SIG-M5 (cell line): Measurements from ENCODE around the gene ZCCHC14.
"Not testable (repeated sequence)": the region's sequence is repeated elsewhere in the genome, so short reads cannot be mapped to it uniquely, and the experiment has no call there.

Experiments
- DNase-seq: peaks from one replicate; lab custom pipeline; 2025; lab: John Stamatoyannopoulos, UW

ZCCHC14 gene

GRCh38 chr16:87382023-87382785 is 110.6 kb downstream of the ZCCHC14 start:
- DNase-seq = no peak

DNA sequence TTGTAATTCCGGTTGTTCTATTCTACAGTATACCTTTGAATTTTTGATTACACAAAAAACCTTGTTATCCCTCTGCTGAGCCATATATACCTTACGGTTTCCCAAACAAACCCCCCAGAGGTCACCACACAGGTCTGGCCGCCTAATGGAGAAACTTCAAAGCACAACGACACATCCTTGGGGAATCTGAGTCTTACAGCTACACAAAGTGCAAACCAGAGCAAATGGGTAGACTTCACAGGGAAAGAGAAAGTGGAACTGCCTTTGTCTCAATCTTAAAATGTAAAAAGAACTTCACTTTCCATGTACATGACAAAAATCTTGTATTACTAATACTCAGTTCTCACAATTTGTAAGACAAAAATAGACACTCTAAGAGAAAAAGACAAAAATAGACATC is 111.9 kb downstream of the ZCCHC14 start:
- no peak for DNase-seq

DNA sequence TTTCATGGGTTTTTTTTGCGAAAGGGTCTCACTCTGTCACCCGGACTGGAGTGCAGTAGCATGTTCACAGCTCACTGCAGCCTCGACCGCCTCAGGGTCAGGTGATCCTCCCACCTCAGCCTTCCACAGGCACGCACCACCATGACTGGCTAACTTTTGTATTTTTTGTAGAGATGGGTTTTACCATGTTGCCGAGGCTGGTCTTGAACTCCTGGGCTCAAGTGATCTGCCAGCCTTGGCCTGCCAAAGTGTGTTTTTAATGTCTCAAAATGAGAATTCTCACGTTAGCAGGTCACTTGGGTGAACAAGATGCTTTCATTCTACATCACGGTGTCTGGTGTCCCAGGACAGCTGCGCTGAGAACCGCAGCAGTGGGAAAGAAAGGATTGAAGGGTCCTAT is 112.4 kb downstream of the ZCCHC14 start:
- no peak for DNase-seq

DNA sequence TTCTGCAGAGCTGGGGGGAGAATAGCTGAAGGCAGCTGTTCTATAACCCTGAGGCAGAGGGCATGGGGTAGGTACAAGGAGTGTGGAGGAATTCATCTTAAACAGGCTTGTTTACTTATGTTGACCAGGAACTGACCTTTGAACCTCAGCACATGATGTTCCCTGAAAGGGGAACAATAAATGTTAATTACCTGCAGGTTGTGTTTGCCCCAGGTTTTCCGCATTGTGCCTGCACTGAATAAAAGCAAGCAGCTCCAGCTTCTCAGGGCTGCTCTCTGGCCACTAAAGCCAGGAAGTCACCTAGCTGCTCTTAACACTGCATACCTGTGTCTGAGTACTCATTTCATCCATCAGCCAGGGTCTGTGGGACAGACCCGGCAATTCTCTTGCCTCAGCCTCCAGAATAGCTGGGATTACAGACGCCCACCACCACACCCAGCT is 113.5 kb downstream of the ZCCHC14 start:
- not testable (repeated sequence) for DNase-seq

GRCh38 chr16:87376660-87377059 is 116.2 kb downstream of the ZCCHC14 start:
- DNase-seq = no peak

GRCh38 chr16:87375426-87376135 is 117.2 kb downstream of the ZCCHC14 start:
- no peak for DNase-seq

GRCh38 chr16:87374313-87374712 is 118.5 kb downstream of the ZCCHC14 start:
- no peak for DNase-seq

DNA sequence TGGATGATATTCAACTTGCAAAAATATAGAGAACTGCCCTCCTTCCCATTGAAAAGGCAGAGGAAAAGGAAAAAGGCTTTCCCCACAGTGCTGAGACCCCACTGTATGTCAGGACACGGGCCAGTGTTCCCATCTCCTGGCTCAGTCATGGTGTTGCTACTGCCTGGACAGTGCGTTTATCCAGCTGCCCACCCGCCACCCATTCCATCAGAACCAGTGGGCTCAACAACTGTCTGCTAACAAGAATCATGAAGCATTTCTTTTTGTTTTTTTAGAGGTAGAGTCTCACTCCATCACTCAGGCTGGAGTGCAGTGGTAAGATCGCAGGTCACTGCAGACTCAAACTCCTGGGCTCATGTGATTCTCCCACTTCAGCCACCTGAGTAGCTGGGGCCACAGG is 120.5 kb downstream of the ZCCHC14 start:
- no peak for DNase-seq

DNA sequence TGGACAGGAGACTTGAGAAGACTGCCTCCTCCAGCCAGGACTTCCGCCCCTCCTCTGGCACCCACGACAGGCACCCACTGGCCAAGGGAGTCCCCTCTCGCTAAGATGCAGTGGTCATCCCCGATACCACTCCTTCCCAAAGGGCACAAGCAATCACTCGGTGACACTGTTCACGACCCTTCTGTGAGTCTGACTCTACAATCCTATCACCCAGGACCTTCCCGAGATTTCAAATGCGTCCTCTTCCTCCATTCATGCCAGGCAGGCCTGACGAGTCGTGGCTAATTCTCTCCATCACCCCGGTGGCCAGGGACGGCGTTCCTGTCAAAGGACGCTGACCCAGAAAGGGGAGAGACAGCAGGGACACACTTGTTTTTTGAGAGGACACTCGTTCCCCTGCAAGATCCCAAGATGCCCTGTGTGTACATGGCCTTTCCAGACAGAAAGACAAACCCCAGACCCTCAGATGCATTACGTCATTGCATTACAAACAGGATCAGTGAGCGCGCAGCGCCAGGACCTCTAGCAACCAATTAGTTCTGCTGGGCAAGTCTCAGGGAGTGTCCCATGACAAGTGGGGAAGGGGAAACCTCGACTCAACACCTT is 121.5 kb downstream of the ZCCHC14 start:
- no peak for DNase-seq

GRCh38 chr16:87369796-87370719 is 122.8 kb downstream of the ZCCHC14 start:
- DNase-seq = no peak

- no peak for DNase-seq
Observed at GRCh38 chr16:87369117-87369765, 123.6 kb downstream of the ZCCHC14 start.

DNA sequence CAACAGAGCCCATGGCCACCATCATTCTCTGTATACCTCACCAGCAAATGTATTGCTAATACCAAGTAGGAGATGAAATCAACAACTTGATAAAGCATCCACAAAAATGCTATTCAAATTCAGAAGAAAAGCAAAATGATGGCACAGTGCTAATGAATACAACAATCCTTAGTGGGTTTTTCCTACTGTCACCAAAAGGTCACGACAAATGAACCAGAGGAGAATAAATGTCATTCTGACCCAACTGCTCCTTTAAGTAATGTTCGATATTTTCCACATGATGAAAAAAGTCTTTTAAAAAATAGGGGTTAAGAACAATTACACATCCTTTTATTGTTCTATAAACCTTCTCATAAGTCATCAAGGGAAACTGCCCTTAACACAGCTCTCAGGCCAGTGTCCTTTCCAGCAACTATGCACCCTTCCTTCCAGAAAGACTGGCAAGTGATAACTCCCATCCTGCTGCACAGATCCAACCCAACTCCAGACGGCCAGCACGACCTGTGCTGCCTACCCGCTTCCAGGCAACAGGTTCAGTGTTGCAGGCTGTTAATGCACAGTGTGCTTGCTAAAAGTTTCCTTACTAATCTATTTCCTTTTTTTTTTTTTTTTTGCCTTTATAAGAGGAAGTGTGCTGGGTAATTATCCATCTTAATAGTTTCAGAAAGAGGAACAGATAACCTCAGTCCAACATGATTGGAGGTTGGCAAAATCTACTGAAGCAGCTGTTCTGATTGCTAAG is 124.6 kb downstream of the ZCCHC14 start:
- DNase-seq = peak; percentile 48

- no peak for DNase-seq
Observed at GRCh38 chr16:87367529-87367928, 125.3 kb downstream of the ZCCHC14 start.

DNA sequence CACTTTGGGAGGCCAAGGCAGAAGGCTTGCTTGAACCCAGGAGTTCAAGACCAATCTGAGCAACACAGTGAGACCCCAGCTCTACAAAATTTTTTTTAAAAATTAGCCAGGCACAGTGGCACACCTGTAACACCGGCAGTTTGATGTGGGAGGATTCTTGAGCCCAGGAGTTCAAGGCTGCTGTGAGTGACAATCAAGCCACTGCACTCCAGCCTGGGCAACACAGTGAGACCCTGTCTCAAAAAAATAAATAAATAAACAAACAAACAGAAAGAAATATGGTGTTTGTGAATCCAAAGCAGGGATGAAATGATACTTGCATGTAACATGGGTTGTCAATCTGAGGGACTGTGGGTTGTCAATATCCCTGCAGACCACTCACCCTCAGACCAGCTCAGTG is 125.9 kb downstream of the ZCCHC14 start:
- DNase-seq = no peak

DNA sequence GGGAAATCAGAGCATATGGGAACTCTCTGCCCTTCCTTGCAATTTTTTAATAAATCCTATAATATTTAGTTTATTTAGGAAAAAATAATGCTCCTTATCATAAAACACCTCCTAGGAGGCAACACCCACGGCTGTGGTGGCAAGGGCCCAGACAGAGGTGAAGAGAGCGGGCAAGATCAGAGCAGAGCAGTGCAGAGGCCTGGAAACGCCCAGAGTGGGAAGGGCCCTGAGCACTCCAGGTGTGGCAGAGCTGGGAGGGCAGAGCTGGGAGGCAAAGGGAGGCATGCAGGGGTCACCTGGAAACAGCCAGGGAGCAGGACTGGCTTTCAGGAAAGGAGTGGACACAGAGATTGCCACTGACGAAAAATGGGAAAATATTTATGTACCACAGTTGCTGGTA is 126.5 kb downstream of the ZCCHC14 start:
- DNase-seq = no peak

GRCh38 chr16:87365021-87365713 is 127.7 kb downstream of the ZCCHC14 start:
- no peak for DNase-seq

DNA sequence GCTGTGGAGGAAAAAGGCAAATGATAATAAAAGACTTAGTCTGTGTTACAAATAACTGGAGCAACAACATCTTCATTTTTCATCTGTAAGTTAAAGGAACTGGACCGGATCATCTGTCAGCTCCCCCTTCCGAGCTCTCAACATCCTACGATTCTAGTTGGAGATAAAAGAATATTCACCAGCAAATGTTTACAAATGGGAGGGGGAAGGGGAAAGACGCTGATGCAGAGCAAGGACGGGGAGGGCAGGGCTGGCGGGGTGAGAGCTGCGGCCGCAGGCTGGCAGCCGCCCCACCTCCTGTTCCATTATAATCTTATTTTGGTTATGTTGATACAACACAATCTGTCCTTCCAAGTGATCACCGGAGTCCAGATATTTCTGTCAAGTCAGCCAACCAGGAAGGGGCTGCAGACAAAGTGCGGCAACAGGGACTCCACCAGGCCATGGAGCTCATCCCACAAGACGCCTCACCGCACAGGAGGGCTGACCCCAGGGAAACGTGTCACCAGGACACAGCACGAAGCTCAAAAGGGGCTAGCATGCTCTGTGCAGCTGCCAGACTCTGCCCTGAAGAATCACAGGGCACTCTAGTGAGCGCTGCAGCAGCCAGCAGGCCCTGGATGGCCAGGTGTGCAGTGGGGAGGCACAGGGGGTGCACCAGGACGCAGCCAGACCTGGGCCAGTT is 128.9 kb downstream of the ZCCHC14 start:
- no peak for DNase-seq

- not testable (repeated sequence) for DNase-seq
Observed at GRCh38 chr16:87362828-87363559, 129.8 kb downstream of the ZCCHC14 start.
